GM18867 (cell line): Measurements from ENCODE around the gene LIPT2.

Experiments
- ATAC-seq: cut with Tn5 transposase; IDR thresholded peaks from one replicate; pipeline ENCODE4 v1.9.1; 2021; ENCODE audit warnings: mild to moderate bottlenecking, moderate library complexity; ENCODE audit not compliant: unreplicated experiment

Gene LIPT2

GRCh38 chr11:74504100-74504691 lies 10.7 kb upstream of the LIPT2 start:
- ATAC-seq = no peak

GRCh38 chr11:74494916-74495315 lies 1.4 kb upstream of the LIPT2 start:
- ATAC-seq = no peak

GRCh38 chr11:74493791-74494630 lies 487 bp upstream of the LIPT2 start:
- ATAC-seq = no peak

GRCh38 chr11:74492084-74492483 lies 1.4 kb downstream of the LIPT2 start:
- ATAC-seq = no peak

DNA sequence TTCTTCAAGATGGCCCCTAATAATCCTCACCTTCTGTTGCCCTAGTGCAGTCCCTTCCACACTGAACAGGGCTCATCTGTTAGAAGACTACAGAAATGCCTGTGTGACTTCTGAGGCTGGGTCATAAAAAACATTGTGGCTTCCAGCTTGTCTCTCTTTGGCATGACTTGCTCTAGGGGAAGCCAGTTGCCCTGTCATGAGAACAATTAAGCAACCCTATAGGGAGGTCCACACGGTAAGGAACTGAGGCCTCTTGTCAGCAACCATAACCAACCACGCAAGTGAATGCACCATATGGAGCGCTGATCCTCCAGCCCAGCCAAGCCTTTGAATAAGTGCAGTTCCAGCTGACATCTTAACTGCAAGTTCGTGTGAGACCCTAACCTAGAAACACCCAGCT lies 2.6 kb downstream of the LIPT2 start:
- ATAC-seq = no peak

DNA sequence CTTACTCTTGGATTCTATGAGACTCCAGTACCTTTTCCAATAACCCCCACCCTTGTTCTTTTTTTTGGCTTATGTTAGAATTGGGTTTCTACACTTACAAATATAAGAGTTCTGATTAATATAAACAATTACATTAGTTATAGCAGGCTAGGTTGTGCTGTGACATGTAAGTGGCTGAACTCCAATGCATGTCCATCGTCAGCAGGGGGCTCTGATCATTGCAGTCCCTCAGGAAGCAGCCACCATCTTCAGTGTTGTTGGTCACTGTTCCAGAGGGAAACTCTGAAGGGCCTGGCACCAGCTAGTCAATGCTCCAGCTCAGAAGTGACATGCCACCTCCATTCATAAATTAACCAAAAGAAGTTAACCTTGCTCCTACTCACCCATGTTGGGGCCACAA lies 5.6 kb downstream of the LIPT2 start:
- no peak for ATAC-seq

GRCh38 chr11:74485868-74486267 lies 7.7 kb downstream of the LIPT2 start:
- no peak for ATAC-seq

DNA sequence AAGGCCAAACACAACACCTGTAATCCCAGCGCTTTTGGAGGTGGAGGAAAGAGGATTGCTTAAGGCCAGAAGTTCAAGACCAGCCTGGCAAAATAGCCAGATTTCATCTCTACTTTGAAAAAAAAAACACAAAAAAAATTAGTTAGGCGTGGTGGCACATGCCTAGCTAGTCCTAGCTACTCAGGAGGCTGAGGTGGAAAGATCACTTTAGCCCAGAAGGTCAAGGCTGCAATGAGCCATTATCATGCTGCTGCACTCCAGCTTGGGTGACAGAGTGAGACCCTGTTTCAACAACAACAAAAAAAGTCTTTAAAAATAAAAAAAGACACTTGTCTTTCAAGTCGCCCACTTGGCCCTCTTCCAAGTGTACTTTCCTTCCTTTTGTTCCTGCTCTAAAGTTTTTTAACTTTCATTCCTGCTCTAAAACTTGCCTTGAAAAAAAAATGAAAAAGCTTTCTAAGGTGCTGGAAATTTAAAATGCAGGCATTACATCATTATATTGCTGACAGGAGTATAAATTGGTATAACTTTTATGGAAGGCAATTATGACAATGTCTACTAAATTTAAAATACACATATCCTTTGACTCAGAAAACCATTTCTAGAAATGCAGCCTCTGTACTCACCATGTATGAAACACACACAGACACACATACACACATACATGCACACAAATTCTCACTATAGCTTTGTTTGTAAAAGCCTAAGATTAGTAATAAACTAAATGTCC lies 12.7 kb downstream of the LIPT2 start:
- no peak for ATAC-seq

GRCh38 chr11:74479732-74480123 lies 13.8 kb downstream of the LIPT2 start:
- ATAC-seq = no peak

- no peak for ATAC-seq
Measured at GRCh38 chr11:74478877-74479731, 14.4 kb downstream of the LIPT2 start.

DNA sequence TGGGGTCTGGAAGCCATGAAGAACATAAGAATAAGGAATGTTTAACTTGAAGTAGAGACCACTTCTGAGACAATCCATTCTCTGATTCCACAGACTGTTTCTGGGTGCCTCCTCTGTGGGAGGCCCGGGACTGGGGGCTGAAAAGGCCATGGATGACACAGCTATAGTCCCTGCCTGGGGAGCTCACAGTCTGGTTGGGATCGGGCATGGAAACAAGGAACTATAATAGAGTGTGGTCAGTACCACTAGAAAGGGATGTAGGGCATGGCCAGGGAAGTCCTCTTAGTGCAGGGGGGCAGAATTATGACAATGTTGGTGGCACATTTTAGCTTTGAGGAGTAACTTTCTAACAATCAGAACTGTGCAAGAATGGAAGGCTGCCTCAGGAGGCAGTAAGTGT lies 17.0 kb downstream of the LIPT2 start:
- ATAC-seq = no peak

- ATAC-seq = no peak
Measured at GRCh38 chr11:74474316-74474715, 19.2 kb downstream of the LIPT2 start.

DNA sequence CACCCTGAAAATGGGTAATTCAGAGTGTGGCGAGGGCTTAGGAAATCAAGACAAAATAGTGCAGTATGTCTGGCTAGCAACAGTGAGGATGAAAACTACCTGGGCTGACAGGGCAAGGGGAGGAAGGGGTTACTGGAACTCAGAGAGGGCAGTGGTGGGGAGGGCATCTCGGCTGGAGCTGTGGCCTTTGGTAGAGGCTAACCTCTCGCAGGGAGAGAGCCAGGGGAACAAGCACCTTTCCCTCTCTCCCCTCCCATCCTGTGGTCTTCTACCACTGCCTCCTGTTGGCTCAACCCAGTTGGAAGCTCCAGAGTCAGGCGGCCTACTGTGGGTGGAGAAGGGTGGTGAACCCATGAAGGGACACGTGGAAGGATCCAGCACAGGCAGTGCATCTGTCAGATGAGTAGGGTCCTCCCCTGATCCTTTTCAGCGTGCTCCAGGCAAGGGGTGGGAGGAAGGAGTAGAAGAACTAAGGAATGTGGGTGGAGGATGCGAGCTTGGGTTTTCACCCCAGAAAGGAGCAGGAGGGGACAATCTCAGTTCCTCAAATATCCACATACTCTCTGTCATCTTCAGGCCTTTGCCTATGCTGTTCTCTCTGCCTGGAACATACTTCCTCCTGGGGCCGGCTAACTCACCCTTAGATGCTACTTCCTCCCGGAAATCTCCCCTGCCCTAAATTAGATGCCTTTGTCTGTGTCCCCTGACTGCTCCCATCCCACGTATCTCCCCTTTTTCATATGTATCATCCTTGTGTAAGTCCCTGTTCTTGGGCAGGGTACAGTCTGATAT lies 19.9 kb downstream of the LIPT2 start:
- ATAC-seq = no peak

GRCh38 chr11:74471668-74472429 lies 21.7 kb downstream of the LIPT2 start:
- no peak for ATAC-seq

- no peak for ATAC-seq
Measured at GRCh38 chr11:74471037-74471436, 22.5 kb downstream of the LIPT2 start.

GRCh38 chr11:74470526-74470925 lies 23.0 kb downstream of the LIPT2 start:
- no peak for ATAC-seq

- no peak for ATAC-seq
Measured at GRCh38 chr11:74468936-74469335, 24.6 kb downstream of the LIPT2 start.

DNA sequence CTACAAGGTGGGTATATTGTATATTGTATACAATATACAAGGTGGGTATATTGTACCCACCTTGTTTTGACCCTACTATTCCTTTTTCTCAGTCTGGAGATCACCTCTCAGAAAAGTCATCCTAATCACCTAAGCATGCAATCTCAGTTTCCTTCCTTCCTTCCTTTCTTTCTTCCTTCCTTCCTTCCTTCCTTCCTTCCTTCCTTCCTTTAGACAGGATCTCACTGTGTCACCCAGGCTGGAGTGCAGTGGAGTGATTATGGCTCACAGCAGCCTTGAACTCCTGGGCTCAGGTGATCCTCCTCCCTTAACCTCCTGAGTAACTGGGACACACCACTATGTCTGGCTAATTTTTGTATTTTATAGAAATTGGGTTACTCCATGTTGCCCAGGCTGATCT lies 25.0 kb downstream of the LIPT2 start:
- ATAC-seq = no peak

GRCh38 chr11:74468058-74468457 lies 25.5 kb downstream of the LIPT2 start:
- ATAC-seq = no peak
